GM12873 (cell line): ENCODE data around the gene LMAN1.

Experiments
- TF ChIP-seq, protein P1 (sequence below): IDR thresholded peaks from 2 replicates; pipeline ENCODE4 v1.5.1; 2012; ENCODE audit warnings: low read depth, mild to moderate bottlenecking, moderate library complexity, low read length, control low read depth; ENCODE audit not compliant: insufficient read depth; ENCODE audit errors: missing control alignments

The LMAN1 gene

DNA sequence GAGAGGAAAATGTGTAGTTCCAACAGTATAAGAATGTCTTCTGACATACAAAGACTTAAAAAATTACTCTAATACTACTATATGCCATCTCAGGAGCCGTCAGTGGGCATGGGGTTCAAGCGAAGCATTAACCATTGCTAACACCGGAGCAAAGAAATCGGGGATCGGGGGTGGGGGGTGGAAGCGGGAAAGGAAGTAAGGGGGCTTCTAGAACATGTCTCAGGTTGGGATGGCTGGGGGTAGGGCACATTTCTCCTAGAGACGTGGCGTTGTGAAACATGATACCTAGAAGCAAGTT, 702 bp downstream of the LMAN1 start:
- TF ChIP-seq, protein P1, sequence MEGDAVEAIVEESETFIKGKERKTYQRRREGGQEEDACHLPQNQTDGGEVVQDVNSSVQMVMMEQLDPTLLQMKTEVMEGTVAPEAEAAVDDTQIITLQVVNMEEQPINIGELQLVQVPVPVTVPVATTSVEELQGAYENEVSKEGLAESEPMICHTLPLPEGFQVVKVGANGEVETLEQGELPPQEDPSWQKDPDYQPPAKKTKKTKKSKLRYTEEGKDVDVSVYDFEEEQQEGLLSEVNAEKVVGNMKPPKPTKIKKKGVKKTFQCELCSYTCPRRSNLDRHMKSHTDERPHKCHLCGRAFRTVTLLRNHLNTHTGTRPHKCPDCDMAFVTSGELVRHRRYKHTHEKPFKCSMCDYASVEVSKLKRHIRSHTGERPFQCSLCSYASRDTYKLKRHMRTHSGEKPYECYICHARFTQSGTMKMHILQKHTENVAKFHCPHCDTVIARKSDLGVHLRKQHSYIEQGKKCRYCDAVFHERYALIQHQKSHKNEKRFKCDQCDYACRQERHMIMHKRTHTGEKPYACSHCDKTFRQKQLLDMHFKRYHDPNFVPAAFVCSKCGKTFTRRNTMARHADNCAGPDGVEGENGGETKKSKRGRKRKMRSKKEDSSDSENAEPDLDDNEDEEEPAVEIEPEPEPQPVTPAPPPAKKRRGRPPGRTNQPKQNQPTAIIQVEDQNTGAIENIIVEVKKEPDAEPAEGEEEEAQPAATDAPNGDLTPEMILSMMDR = no peak

DNA sequence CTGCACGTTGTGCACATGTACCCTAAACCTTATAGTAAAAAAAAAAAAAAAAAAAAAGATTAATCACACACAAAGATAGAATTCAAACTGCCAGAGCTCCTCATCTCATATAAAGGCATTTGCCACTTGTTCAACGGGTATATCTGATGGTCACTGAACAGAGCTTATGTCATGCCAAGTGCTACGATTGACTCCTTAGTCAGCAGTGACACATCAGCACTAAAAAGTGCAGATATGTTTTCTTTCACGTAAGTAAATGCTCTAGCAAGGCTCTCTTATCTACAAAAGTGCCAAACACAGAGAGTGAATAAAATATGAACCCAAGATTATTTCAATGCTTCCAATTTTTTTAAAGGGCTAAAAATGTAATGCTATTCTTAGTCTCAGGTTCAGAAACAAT, 1.1 kb downstream of the LMAN1 start:
- TF ChIP-seq, protein P1 = no peak

DNA sequence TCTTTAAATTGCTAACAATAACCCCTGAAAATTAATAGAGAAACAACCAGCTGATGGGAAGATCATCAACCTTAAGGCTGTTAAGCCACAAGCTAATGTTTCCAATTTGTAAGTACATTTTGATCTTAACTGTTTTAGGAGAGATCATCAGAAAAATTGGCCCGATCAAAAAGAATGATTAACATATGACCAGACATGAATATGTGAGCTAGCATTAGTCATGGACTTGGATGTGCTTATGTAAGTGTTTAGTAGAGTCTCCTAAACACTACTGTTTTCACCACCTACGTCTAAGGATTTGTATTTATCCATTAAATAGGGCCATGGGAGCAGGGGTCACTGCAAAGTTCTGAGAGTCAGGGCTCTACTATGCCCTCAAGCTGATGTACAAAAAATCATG, 4.3 kb downstream of the LMAN1 start:
- TF ChIP-seq, protein P1 = no peak

DNA sequence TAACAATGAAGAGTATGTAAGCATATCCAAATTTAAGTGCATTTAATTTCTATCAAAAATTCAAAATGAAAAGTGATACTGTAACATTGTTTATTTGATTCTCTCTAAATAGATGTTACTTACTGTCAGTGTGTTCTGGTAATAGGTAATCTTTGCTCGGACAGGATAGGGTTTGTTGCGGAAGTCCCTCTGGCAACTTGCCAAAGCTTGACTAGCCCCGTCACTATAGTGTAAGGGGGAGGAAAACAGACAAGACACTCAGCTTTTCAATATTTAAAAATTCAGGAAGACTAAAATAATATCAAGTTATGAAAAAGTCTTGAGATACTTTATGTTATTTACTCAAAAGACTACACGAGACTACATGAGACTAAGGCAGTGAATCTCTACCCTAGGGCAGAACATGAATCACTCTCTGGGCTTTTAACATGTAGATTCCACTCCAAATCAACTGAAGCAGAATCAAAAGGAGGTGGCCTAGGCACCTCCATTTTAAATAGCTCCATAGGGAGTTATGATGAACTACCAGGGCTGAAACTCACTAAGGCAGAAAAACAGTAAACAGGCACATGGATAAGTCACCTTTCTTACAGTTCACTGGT, 5.9 kb downstream of the LMAN1 start:
- TF ChIP-seq, protein P1 = no peak

DNA sequence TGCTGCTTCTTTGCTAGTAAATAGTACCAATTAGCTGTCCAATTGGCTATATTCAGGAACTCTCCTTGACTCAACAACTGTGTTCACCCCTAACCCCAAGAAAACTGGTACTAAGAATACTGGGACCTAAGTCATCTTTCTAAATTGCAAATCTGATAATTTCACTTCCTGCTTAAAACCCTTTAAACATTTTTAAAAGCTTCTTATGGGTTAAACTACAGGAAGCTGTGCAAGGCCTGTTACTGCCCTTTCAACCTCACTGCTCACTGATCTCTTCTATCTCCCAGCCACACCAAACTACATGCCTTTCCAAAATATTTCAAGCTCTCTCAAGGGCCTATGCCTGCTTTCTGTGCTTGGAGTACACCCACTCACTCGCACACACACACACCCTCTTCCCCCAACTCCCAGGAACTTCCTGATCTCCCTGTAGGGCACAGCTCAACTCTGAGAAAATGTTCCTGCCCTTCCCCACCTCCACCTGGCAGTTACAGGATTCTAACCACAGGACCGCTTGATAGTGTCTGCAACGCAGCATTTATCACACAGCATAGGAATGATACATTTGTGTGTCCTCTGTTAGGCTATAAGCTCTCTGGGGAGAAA, 6.7 kb downstream of the LMAN1 start:
- TF ChIP-seq, protein P1 = no peak

DNA sequence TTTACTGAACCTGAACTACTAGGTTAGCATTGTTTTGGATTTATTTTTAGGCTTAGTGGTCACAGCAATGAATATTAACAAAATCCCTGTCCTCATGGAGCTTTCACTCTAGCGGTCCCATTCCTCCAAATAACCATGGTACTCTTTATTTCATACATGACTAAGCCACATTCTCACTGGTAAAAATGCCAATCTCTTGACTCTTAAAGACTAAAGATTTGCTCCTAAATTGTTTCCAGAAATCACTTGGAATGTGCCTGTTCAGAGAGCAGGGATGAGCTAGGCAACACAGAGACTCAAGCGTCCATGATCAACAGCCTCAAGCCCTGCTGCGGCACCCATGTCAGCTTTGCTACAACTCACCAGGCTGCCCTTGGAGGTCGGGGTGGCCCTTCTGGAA, 13.5 kb downstream of the LMAN1 start:
- TF ChIP-seq, protein P1 = no peak

DNA sequence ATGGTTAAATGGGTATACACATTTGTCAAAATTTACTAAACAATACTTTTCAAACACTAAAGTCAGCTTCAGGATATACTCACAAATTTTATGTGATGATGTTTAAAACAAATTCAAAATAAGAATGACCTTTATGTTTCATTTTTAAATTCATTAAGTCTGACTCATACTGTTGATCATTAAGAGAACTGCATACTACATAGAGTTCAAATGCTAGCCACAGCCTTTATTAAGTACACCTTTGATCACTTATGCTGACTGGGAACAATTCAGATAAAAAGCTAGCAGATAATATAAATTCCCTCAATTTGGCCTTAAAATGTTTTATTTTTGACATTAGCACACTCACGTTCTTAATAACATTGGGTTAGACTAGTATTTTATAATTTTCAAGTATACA, 14.1 kb downstream of the LMAN1 start:
- TF ChIP-seq, protein P1 = no peak

DNA sequence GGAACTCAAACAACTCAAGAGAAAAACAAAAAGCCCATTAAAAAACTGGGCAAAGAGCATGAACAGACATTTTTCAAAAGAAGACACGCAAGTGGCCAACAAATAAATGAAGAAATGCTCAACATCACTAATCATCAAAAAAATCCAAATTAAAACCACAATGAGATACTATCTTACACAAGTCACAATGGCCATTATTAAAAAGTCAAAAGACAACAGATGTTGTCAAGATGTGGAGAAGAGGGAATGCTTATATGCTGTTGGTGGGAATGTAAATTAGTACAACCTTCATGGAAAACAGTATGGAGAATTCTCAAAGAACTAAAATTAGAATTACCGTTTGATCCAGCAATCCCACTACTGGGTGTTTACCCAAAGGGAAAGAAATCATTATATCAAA, 15.1 kb downstream of the LMAN1 start:
- TF ChIP-seq, protein P1 = no peak
